K562 (cell line): Measurements from ENCODE around the gene POU2AF2. TPM values are rescaled to one million over a fixed set of nuclear protein-coding genes. Genes with fewer than 3 reads are reported as not detected.

Source experiments
- BMI1 ChIP-seq: fragments of 150-350 bp; IDR thresholded peaks from 2 replicates; pipeline ENCODE4 v1.6.1; 2014; ENCODE audit warnings: low read length
- FIP1L1 ChIP-seq: fragments of 200-400 bp; formaldehyde crosslinking; IDR thresholded peaks from 2 replicates; pipeline ENCODE4 v1.6.1; 2018; ENCODE audit warnings: mild to moderate bottlenecking, low read depth, low read length; ENCODE audit not compliant: poor library complexity, severe bottlenecking
- KAT7 ChIP-seq: sonication (generic); formaldehyde crosslinking; IDR thresholded peaks from 2 replicates; pipeline ENCODE4 v1.8.0; 2022; ENCODE audit warnings: missing genetic modification reagents, mild to moderate bottlenecking, borderline replicate concordance
- KLF10 ChIP-seq: fragments of 250-450 bp; sonication (Bioruptor Pico); IDR thresholded peaks from 2 replicates; pipeline ENCODE4 v1.6.1; 2021; ENCODE audit warnings: matching md5 sums
- RBM15 ChIP-seq: fragments of 200-400 bp; formaldehyde crosslinking; IDR thresholded peaks from 2 replicates; pipeline ENCODE4 v1.6.1; 2018; ENCODE audit warnings: mild to moderate bottlenecking, low read length, moderate library complexity; ENCODE audit not compliant: insufficient read depth
- polyA plus RNA-seq, 8 experiments: library from polyadenylated mRNA; depleted of rRNA in 4 of 8; stranded (reverse) in 5 of 8; unstranded in 3 of 8; fragments of >200 nt; fragmentation: Nextera tagmentation in 2 of 8; fragmentation: Illumina TruSeq in 1 of 8; extraction: Ambion mirVana in 2 of 8; extraction: Trizol in 1 of 8; gene quantifications; 2 replicates each; pipeline versions ENCODE4 v1.2.1 to v1.2.3, GENCODE V29; 2011 to 2014; ENCODE audit warnings: inconsistent platforms in 1 of 8, missing spikeins in 1 of 8
- total RNA-seq, 7 experiments: library from RNA; depleted of rRNA in 6 of 7; stranded (reverse); fragments of >200 nt in 6 of 7; fragmentation: Illumina TruSeq in 2 of 7; extraction: Trizol in 2 of 7; gene quantifications; 2 replicates each; pipeline versions ENCODE4 v1.2.1 to v1.2.3, GENCODE V29; 2011 to 2021; ENCODE audit warnings: low replicate concordance in 1 of 7
- TF ChIP-seq, protein P1 (sequence below): fragments of 250-450 bp; sonication (Bioruptor Pico); IDR thresholded peaks from 2 replicates; pipeline ENCODE4 v1.4.0; 2020
- TF ChIP-seq, protein P2 (sequence below): IDR thresholded peaks from 2 replicates; pipeline ENCODE4 v1.6.1; 2012; ENCODE audit warnings: low read depth, low read length, improper control_type of control experiment, borderline replicate concordance
- TF ChIP-seq, protein P3 (sequence below): fragments of 250-450 bp; sonication (Bioruptor Pico); IDR thresholded peaks from 2 replicates; pipeline ENCODE4 v1.8.0; 2022; ENCODE audit warnings: moderate library complexity, mild to moderate bottlenecking, inconsistent platforms

The POU2AF2 gene
- total and polyA plus RNA-seq, 9 of the 15 experiments (the other 6 are each of a cell fraction or from before 2014, with no cell fraction given) = not detected

DNA sequence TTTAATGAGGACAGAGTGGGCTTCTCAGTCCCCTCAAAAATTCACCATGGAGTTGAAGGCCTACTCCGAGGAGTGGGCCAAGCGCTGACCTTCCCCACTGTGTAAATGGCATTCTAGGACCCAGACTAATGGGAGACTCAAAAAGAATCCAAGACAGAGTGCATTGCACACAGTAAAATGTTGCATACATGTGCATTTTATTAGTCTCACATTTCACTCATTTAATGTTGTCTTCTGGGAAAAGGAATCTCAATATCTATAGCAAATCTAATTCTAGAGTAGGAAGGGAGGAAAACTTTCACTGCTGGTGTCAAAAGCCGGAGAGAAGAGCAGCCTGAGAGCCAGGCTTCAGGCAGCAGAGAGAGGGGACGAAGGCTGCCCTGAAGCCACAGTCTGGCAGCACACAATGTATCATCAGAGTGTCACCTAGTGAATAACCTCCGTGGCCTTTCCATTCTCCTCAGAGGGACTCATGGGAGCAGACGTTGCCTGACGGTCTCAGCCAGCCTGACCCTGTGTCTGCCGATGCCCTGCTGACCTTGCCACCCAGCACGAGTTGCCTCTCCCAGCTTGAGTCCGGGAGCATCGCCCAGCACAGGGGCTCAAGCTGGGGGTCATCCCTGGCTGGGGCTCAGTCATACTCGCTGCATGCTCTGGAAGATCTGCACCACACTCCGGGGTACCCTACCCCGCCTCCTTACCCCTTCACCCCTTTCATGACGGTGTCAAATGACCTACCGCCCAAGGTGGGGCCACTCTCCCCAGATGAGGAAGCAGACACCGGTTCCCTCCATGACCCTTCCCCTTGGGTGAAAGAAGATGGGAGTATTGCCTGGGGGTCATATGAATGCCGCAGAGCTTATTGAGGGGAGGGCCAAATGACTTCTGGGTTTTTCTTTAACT, 39.9 kb downstream of the POU2AF2 start (continued):
- TF ChIP-seq, protein P1, sequence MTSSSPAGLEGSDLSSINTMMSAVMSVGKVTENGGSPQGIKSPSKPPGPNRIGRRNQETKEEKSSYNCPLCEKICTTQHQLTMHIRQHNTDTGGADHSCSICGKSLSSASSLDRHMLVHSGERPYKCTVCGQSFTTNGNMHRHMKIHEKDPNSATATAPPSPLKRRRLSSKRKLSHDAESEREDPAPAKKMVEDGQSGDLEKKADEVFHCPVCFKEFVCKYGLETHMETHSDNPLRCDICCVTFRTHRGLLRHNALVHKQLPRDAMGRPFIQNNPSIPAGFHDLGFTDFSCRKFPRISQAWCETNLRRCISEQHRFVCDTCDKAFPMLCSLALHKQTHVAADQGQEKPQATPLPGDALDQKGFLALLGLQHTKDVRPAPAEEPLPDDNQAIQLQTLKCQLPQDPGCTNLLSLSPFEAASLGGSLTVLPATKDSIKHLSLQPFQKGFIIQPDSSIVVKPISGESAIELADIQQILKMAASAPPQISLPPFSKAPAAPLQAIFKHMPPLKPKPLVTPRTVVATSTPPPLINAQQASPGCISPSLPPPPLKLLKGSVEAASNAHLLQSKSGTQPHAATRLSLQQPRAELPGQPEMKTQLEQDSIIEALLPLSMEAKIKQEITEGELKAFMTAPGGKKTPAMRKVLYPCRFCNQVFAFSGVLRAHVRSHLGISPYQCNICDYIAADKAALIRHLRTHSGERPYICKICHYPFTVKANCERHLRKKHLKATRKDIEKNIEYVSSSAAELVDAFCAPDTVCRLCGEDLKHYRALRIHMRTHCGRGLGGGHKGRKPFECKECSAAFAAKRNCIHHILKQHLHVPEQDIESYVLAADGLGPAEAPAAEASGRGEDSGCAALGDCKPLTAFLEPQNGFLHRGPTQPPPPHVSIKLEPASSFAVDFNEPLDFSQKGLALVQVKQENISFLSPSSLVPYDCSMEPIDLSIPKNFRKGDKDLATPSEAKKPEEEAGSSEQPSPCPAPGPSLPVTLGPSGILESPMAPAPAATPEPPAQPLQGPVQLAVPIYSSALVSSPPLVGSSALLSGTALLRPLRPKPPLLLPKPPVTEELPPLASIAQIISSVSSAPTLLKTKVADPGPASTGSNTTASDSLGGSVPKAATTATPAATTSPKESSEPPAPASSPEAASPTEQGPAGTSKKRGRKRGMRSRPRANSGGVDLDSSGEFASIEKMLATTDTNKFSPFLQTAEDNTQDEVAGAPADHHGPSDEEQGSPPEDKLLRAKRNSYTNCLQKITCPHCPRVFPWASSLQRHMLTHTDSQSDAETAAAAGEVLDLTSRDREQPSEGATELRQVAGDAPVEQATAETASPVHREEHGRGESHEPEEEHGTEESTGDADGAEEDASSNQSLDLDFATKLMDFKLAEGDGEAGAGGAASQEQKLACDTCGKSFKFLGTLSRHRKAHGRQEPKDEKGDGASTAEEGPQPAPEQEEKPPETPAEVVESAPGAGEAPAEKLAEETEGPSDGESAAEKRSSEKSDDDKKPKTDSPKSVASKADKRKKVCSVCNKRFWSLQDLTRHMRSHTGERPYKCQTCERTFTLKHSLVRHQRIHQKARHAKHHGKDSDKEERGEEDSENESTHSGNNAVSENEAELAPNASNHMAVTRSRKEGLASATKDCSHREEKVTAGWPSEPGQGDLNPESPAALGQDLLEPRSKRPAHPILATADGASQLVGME (CRISPR knock-in tag) = no peak
- TF ChIP-seq, protein P2, sequence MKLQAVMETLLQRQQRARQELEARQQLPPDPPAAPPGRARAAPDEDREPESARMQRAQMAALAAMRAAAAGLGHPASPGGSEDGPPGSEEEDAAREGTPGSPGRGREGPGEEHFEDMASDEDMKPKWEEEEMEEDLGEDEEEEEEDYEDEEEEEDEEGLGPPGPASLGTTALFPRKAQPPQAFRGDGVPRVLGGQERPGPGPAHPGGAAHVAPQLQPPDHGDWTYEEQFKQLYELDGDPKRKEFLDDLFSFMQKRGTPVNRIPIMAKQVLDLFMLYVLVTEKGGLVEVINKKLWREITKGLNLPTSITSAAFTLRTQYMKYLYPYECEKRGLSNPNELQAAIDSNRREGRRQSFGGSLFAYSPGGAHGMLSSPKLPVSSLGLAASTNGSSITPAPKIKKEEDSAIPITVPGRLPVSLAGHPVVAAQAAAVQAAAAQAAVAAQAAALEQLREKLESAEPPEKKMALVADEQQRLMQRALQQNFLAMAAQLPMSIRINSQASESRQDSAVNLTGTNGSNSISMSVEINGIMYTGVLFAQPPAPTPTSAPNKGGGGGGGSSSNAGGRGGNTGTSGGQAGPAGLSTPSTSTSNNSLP = no peak
- TF ChIP-seq BMI1 = no peak
- TF ChIP-seq, protein P3, sequence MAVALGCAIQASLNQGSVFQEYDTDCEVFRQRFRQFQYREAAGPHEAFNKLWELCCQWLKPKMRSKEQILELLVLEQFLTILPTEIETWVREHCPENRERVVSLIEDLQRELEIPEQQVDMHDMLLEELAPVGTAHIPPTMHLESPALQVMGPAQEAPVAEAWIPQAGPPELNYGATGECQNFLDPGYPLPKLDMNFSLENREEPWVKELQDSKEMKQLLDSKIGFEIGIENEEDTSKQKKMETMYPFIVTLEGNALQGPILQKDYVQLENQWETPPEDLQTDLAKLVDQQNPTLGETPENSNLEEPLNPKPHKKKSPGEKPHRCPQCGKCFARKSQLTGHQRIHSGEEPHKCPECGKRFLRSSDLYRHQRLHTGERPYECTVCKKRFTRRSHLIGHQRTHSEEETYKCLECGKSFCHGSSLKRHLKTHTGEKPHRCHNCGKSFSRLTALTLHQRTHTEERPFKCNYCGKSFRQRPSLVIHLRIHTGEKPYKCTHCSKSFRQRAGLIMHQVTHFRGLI (CRISPR knock-in tag) = no peak
- no peak for TF ChIP-seq KLF10 (CRISPR knock-in tag)
- no peak for TF ChIP-seq RBM15
- TF ChIP-seq KAT7 (CRISPR knock-in tag) = no peak
- no peak for TF ChIP-seq FIP1L1
